H9 (cell line): ENCODE measurements around the gene NRCAM. TPM values are rescaled to one million over a fixed set of nuclear protein-coding genes. Genes with fewer than 3 reads are reported as not detected.

ENCODE experiments used
- DNase-seq: peaks from one replicate; pipeline ENCODE4 v3.0.0-alpha.2; 2017
- H2AFZ ChIP-seq: one replicate; pipeline ENCODE4 v1.6.1; 2013; ENCODE audit warnings: mild to moderate bottlenecking, low read length, control low read depth, moderate library complexity
- H2AK5ac ChIP-seq: 2 replicates; pipeline ENCODE4 v1.6.1; 2013; ENCODE audit warnings: low read length, control low read depth, mixed read lengths; ENCODE audit not compliant: insufficient read length
- H2BK120ac ChIP-seq: one replicate; pipeline ENCODE4 v1.6.1; 2013; ENCODE audit warnings: low read depth, mild to moderate bottlenecking, low read length, control low read depth, inconsistent platforms; ENCODE audit not compliant: poor library complexity, severe bottlenecking
- H2BK12ac ChIP-seq: 2 replicates; pipeline ENCODE4 v1.6.1; 2013; ENCODE audit warnings: low read length, control low read depth, mixed read lengths, low read depth; ENCODE audit not compliant: insufficient read length
- H2BK15ac ChIP-seq: 2 replicates; pipeline ENCODE4 v1.6.1; 2013; ENCODE audit warnings: low read depth, low read length, control low read depth
- H2BK20ac ChIP-seq: one replicate; pipeline ENCODE4 v1.6.1; 2013; ENCODE audit warnings: low read depth, mild to moderate bottlenecking, low read length, control low read depth, inconsistent platforms; ENCODE audit not compliant: poor library complexity, severe bottlenecking
- H2BK5ac ChIP-seq: 2 replicates; pipeline ENCODE4 v1.6.1; 2013; ENCODE audit warnings: low read length, control low read depth, mixed read lengths; ENCODE audit not compliant: insufficient read length
- H3K14ac ChIP-seq: 2 replicates; pipeline ENCODE4 v1.6.1; 2013; ENCODE audit warnings: low read length, control low read depth; ENCODE audit not compliant: insufficient read depth
- H3K18ac ChIP-seq: 2 replicates; pipeline ENCODE4 v1.6.1; 2013; ENCODE audit warnings: low read depth, mild to moderate bottlenecking, mixed read lengths, low read length, control low read depth; ENCODE audit not compliant: insufficient read length
- H3K23ac ChIP-seq: 2 replicates; pipeline ENCODE4 v1.6.1; 2013; ENCODE audit warnings: low read length, control low read depth, mixed read lengths, low read depth; ENCODE audit not compliant: insufficient read length
- H3K23me2 ChIP-seq: 2 replicates; pipeline ENCODE4 v1.6.1; 2013; ENCODE audit warnings: low read depth, mild to moderate bottlenecking, mixed read lengths, low read length, control low read depth; ENCODE audit not compliant: insufficient read length, poor library complexity, severe bottlenecking
- H3K27ac ChIP-seq: 2 replicates; pipeline ENCODE4 v1.5.1; 2013; ENCODE audit warnings: low read length, control low read depth, mixed read lengths, low read depth; ENCODE audit not compliant: insufficient read length
- H3K27me3 ChIP-seq: 2 replicates; pipeline ENCODE4 v1.6.1; 2013; ENCODE audit warnings: low read length, control low read depth, inconsistent platforms; ENCODE audit not compliant: insufficient read depth
- H3K4ac ChIP-seq: 2 replicates; pipeline ENCODE4 v1.6.1; 2013; ENCODE audit warnings: low read depth, mild to moderate bottlenecking, control low read depth, inconsistent platforms, low read length, moderate library complexity
- H3K4me1 ChIP-seq: 2 replicates; pipeline ENCODE4 v1.6.1; 2013; ENCODE audit warnings: low read length, control low read depth, inconsistent platforms; ENCODE audit not compliant: insufficient read depth
- H3K4me2 ChIP-seq: 2 replicates; pipeline ENCODE4 v1.6.1; 2013; ENCODE audit warnings: low read length, control low read depth, mixed read lengths; ENCODE audit not compliant: insufficient read length, insufficient read depth
- H3K56ac ChIP-seq: 2 replicates; pipeline ENCODE4 v1.6.1; 2013; ENCODE audit warnings: low read depth, mild to moderate bottlenecking, mixed read lengths, low read length, control low read depth; ENCODE audit not compliant: insufficient read length
- H3K79me1 ChIP-seq: 2 replicates; pipeline ENCODE4 v1.6.1; 2013; ENCODE audit warnings: low read depth, mild to moderate bottlenecking, moderate library complexity, low read length, control low read depth, inconsistent platforms; ENCODE audit not compliant: insufficient read depth, poor library complexity, severe bottlenecking
- H3K79me2 ChIP-seq: 2 replicates; pipeline ENCODE4 v1.6.1; 2013; ENCODE audit warnings: low read length, control low read depth, inconsistent platforms; ENCODE audit not compliant: insufficient read depth
- H3K9ac ChIP-seq: 2 replicates; pipeline ENCODE4 v1.6.1; 2013; ENCODE audit warnings: low read length, control low read depth, mixed read lengths; ENCODE audit not compliant: insufficient read length; ENCODE audit errors: extremely low read depth
- H3K9me3 ChIP-seq: one replicate; pipeline ENCODE4 v1.6.1; 2013; ENCODE audit warnings: low read depth, low read length, inconsistent platforms; ENCODE audit not compliant: control insufficient read depth
- H3T11ph ChIP-seq: one replicate; pipeline ENCODE4 v1.6.1; 2013; ENCODE audit warnings: mild to moderate bottlenecking, low read length, control low read depth, inconsistent platforms
- H4K20me1 ChIP-seq: one replicate; pipeline ENCODE4 v1.6.1; 2013; ENCODE audit not compliant: control insufficient read depth, insufficient read length, insufficient read depth
- H4K5ac ChIP-seq: 2 replicates; pipeline ENCODE4 v1.6.1; 2013; ENCODE audit warnings: low read depth, mild to moderate bottlenecking, mixed read lengths, low read length, control low read depth; ENCODE audit not compliant: insufficient read length
- H4K8ac ChIP-seq: replicated peaks from 2 replicates; pipeline ENCODE4 v1.6.1; 2013; ENCODE audit warnings: low read length, control low read depth, mixed read lengths, low read depth; ENCODE audit not compliant: insufficient read length
- H4K91ac ChIP-seq: 2 replicates; pipeline ENCODE4 v1.6.1; 2013; ENCODE audit warnings: low read depth, mild to moderate bottlenecking, moderate library complexity, mixed read lengths, low read length, control low read depth; ENCODE audit not compliant: insufficient read length
- H3K27ac Mint-ChIP-seq, 3 experiments: 2 replicates in 2 of 3; 3 replicates in 1 of 3; pipeline ENCODE4 v1.8.0; 2020 to 2021; ENCODE audit warnings: mixed read lengths in 3 of 3, mild to moderate bottlenecking in 1 of 3, moderate library complexity in 1 of 3
- H3K27me3 Mint-ChIP-seq: 2 replicates; pipeline ENCODE4 v1.8.0; 2021; ENCODE audit warnings: low read depth, mild to moderate bottlenecking, moderate library complexity, mixed read lengths
- H3K36me3 Mint-ChIP-seq, 3 experiments: 2 replicates in 2 of 3; 3 replicates in 1 of 3; pipeline ENCODE4 v1.8.0; 2020 to 2021; ENCODE audit warnings: low read depth in 3 of 3, mixed read lengths in 3 of 3; ENCODE audit not compliant: insufficient read depth in 1 of 3
- H3K4me1 Mint-ChIP-seq, 2 experiments: 2 replicates each; pipeline ENCODE4 v1.8.0; 2020; ENCODE audit warnings: mixed read lengths in 2 of 2
- H3K4me3 Mint-ChIP-seq, 2 experiments: 2 replicates in 1 of 2; 3 replicates in 1 of 2; pipeline ENCODE4 v1.8.0; 2020 to 2021; ENCODE audit warnings: mild to moderate bottlenecking in 2 of 2, mixed read lengths in 2 of 2, moderate library complexity in 1 of 2
- H3K9me3 Mint-ChIP-seq, 2 experiments: 2 replicates in 1 of 2; 3 replicates in 1 of 2; pipeline ENCODE4 v1.8.0; 2020; ENCODE audit warnings: mild to moderate bottlenecking in 2 of 2, mixed read lengths in 2 of 2, moderate library complexity in 1 of 2
- CTCF ChIP-seq: fragments of 200-600 bp; sonication (generic); conservative IDR thresholded peaks from 3 replicates; pipeline ENCODE4 v1.8.0; 2021; ENCODE audit warnings: antibody characterized with exemption, mild to moderate bottlenecking
- WGBS: extraction: QIAGEN DNeasy Blood & Tissue Kit; methylation state at CpG from one replicate; pipeline ENCODE4 v1.1.7; 2013; ENCODE audit warnings: missing lambda C conversion rate, low lambda C conversion rate, mixed read lengths; ENCODE audit not compliant: insufficient read length; ENCODE audit errors: extremely low coverage; 5-methylcytosine and 5-hydroxymethylcytosine counted together
- total RNA-seq: library from RNA; stranded (reverse); gene quantifications from 2 replicates; pipeline ENCODE4 v1.2.1, GENCODE V29; 2021

The NRCAM gene
- total RNA-seq, 1 experiment from 2014 or later, result 2.3 TPM

- Histone ChIP-seq H2BK20ac (no peak overlapping the region), H3K23ac (no peak overlapping the region), H2BK12ac (no peak overlapping the region), H2BK5ac (no peak overlapping the region), H3T11ph (no peak overlapping the region), H3K9ac (no peak overlapping the region), H4K8ac (no peak overlapping the region), H3K56ac (no peak overlapping the region), H3K14ac (no peak overlapping the region), H3K79me2 (no peaks in the 10 kb centered on the region), H2BK15ac (no peak overlapping the region), H4K20me1 (no peaks in the 10 kb centered on the region), H4K91ac (no peak overlapping the region), H4K5ac (no peak overlapping the region), H2AFZ (no peak overlapping the region), H3K79me1 (no peaks in the 10 kb centered on the region), H2BK120ac (no peak overlapping the region), H3K27ac (no peak overlapping the region), H3K18ac (no peak overlapping the region), H3K27me3 (no peaks in the 10 kb centered on the region), H3K4ac (no peak overlapping the region), H3K4me1 (no peaks in the 10 kb centered on the region; the same call in 1 of the 2 replicates), H2AK5ac (no peak overlapping the region), H3K23me2 (no peaks in the 10 kb centered on the region), H3K4me2 (no peak overlapping the region), H3K9me3 (no peaks in the 10 kb centered on the region)
- Mint-ChIP-seq H3K27me3 (peaks cover 2% of the 10 kb centered on the region), H3K4me3 (no peak overlapping the region), H3K27ac (no peak overlapping the region), H3K4me1 (peaks cover 11 to 15% of the 10 kb centered on the region in 2 experiments), H3K36me3 (no peaks in the 10 kb centered on the region), H3K9me3 (peaks cover 0 to 3% of the 10 kb centered on the region in 2 experiments; a peak in 1 of 5 replicates)
- no peak for DNase-seq
- TF ChIP-seq CTCF, result no peak
- WGBS, result no CpG with 5 or more reads among the region's 3 CpGs
Observed at GRCh38 chr7:108313086-108313485, 143.2 kb downstream of the NRCAM start.
